ENCODE data around the gene EIF2B2. TPM values are rescaled to one million over a fixed set of nuclear protein-coding genes. Genes with fewer than 3 reads are reported as not detected.

Gene EIF2B2
- total RNA-seq, 1 experiment from 2014 or later, result 139 TPM

DNA sequence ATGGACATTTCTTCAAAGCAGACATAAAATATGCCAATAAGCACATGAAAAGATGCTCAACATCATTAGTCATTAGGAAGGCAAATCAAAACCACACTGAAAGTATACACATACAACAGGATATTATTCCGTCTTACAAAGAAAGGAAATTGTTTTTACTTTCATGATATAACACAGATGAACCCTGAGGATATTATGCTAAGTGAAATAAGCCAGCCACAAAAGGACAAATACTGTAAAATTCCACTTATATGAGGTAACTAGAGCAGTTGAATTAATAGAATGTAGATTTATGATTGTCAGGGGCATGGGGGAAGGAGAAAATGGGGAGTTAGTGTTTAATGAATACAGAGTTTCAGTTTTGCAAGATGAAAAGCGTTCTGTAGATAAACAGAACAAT is 56.9 kb downstream of the EIF2B2 start:
- no peak overlapping the region for H2AFZ ChIP-seq
- H3K4me1 ChIP-seq (replicated peaks; ENCODE audit: insufficient read depth), result peaks cover 13% of the 10 kb centered on the region
- DNase-seq, result peak in 1 of 2 experiments; percentile 24
- no peak overlapping the region for H3K4me2 ChIP-seq
- no peaks in the 10 kb centered on the region for H3K27me3 ChIP-seq (ENCODE audit: insufficient read depth, low read depth)
- ChIA-PET CTCF (interaction anchor here (0.6 kb wide), 1 partner anchor 136 kb away, joined by 3 read pairs; the partner anchor contains the start of gene RPS6KL1), POLR2A (ENCODE audit: unreplicated experiment) (no interaction called here)
- H3F3A ChIP-seq (ENCODE audit: insufficient read depth, low read depth), result peaks cover 28% of the 10 kb centered on the region; the same call in 1 of the 2 replicates
- intact Hi-C loops (cut with micrococcal nuclease; ENCODE audit: unreplicated experiment), result no loop called here
- H4K20me1 ChIP-seq (ENCODE audit: insufficient read depth), result no peaks in the 10 kb centered on the region
- no TSS peak for BruUV-seq (replicated peaks)
- H3K79me2 ChIP-seq (ENCODE audit: low read depth), result peaks cover 40% of the 10 kb centered on the region
- TF ChIP-seq EZH2 (IDR thresholded peaks at IDR 0.05; ENCODE audit: low read depth), result no peak
- TF ChIP-seq, protein P1, sequence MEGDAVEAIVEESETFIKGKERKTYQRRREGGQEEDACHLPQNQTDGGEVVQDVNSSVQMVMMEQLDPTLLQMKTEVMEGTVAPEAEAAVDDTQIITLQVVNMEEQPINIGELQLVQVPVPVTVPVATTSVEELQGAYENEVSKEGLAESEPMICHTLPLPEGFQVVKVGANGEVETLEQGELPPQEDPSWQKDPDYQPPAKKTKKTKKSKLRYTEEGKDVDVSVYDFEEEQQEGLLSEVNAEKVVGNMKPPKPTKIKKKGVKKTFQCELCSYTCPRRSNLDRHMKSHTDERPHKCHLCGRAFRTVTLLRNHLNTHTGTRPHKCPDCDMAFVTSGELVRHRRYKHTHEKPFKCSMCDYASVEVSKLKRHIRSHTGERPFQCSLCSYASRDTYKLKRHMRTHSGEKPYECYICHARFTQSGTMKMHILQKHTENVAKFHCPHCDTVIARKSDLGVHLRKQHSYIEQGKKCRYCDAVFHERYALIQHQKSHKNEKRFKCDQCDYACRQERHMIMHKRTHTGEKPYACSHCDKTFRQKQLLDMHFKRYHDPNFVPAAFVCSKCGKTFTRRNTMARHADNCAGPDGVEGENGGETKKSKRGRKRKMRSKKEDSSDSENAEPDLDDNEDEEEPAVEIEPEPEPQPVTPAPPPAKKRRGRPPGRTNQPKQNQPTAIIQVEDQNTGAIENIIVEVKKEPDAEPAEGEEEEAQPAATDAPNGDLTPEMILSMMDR (conservative IDR thresholded peaks at IDR 0.05), result no peak
- H3K9me3 ChIP-seq (ENCODE audit: insufficient read depth, low read depth), result no peaks in the 10 kb centered on the region
- no peak overlapping the region for H3K27ac ChIP-seq
- H3K4me3 ChIP-seq, result no peak overlapping the region
- H3K36me3 ChIP-seq (ENCODE audit: low read depth), result peaks cover 24% of the 10 kb centered on the region
- H3K9me2 ChIP-seq (ENCODE audit: insufficient read depth), result no peaks in the 10 kb centered on the region

DNA sequence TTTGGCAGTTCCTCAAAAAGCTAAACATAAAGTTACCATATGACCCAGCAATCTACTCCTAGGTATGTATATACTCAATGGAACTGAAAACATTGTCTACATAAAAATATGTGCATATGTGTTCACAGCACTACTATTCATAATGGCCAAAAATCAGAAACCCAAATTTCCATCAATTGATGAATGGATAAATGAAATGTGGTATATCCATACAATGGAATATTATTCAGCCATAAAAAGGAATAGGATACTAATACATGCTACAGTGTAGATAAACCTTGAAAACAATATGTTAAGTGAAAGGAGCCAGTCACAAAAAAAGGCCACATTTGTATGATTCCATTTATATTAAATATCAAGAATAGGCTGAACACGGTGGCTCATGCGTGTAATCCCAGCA is 57.7 kb downstream of the EIF2B2 start:
- ChIA-PET CTCF (interaction anchor here (0.6 kb wide), 1 partner anchor 137 kb away, joined by 3 read pairs; the partner anchor contains the start of gene RPS6KL1), POLR2A (ENCODE audit: unreplicated experiment) (no interaction called here)
- H3F3A ChIP-seq (ENCODE audit: insufficient read depth, low read depth), result peaks cover 25% of the 10 kb centered on the region; the same call in 1 of the 2 replicates
- H2AFZ ChIP-seq, result no peak overlapping the region
- H3K27ac ChIP-seq, result no peak overlapping the region
- peak in 1 of 2 experiments; percentile 22 for DNase-seq
- H3K4me1 ChIP-seq (replicated peaks; ENCODE audit: insufficient read depth), result peaks cover 13% of the 10 kb centered on the region
- H3K36me3 ChIP-seq (ENCODE audit: low read depth), result peaks cover 24% of the 10 kb centered on the region
- H4K20me1 ChIP-seq (ENCODE audit: insufficient read depth), result no peaks in the 10 kb centered on the region
- H3K4me2 ChIP-seq, result no peak overlapping the region
- no peaks in the 10 kb centered on the region for H3K27me3 ChIP-seq (ENCODE audit: insufficient read depth, low read depth)
- intact Hi-C loops (cut with micrococcal nuclease; ENCODE audit: unreplicated experiment), result no loop called here
- H3K9me2 ChIP-seq (ENCODE audit: insufficient read depth), result no peaks in the 10 kb centered on the region
- peaks cover 40% of the 10 kb centered on the region for H3K79me2 ChIP-seq (ENCODE audit: low read depth)
- H3K9me3 ChIP-seq (ENCODE audit: insufficient read depth, low read depth), result no peaks in the 10 kb centered on the region
- no TSS peak for BruUV-seq (replicated peaks)
- no peak for TF ChIP-seq EZH2 (IDR thresholded peaks at IDR 0.05; ENCODE audit: low read depth)
- TF ChIP-seq, protein P1 (conservative IDR thresholded peaks at IDR 0.05), result no peak
- H3K4me3 ChIP-seq, result no peak overlapping the region

Other genes starting within 250 kb of the EIF2B2 start
- 146 and 170 TPM in 2 replicates for gene YLPM1, start 239.6 kb upstream of the EIF2B2 start, total RNA-seq (2021)
- gene PROX2, start 126.8 kb upstream of the EIF2B2 start, total RNA-seq (2021), result not detected in 2 replicates
- 309 and 320 TPM in 2 replicates for gene DLST, start 121.0 kb upstream of the EIF2B2 start, total RNA-seq (2021)
- gene RPS6KL1, start 79.7 kb upstream of the EIF2B2 start, total RNA-seq (2021), result 3.4 and 4.2 TPM in 2 replicates
- gene PGF, start 47.3 kb upstream of the EIF2B2 start, total RNA-seq (2021), result 8.9 and 11.7 TPM in 2 replicates
- 47.6 and 48.7 TPM in 2 replicates for gene MLH3, start 48.5 kb downstream of the EIF2B2 start, total RNA-seq (2021)
- gene ACYP1, start 61.1 kb downstream of the EIF2B2 start, total RNA-seq (2021), result 46.5 and 98.9 TPM in 2 replicates
- gene ZC2HC1C, start 66.7 kb downstream of the EIF2B2 start, total RNA-seq (2021), result 11.9 and 13.8 TPM in 2 replicates
- 170 and 174 TPM in 2 replicates for gene NEK9, start 124.1 kb downstream of the EIF2B2 start, total RNA-seq (2021)
- gene TMED10, start 173.7 kb downstream of the EIF2B2 start, total RNA-seq (2021), result 709 and 770 TPM in 2 replicates

Data from PC-9 (cell line).